ENCODE results near the gene BMP6.

BMP6 gene

GRCh38 chr6:7906741-7907140 lies 180.8 kb downstream of the BMP6 start:
- peaks cover 19% of the 10 kb centered on the region for H3K4me1 ChIP-seq (ENCODE audit: control insufficient read depth, insufficient read depth, low read depth, low read length)
- no peak overlapping the region for H3K9ac ChIP-seq (ENCODE audit: low read length)
- H2AK5ac ChIP-seq (ENCODE audit: low read length, severe bottlenecking), result no peak overlapping the region
- H2BK12ac ChIP-seq (ENCODE audit: low read length in 2 of 2), result peak overlapping the region in 1 of 2 experiments; percentile 50
- H2BK15ac ChIP-seq (ENCODE audit: low read depth, poor library complexity, severe bottlenecking), result no peak overlapping the region
- H3K4me3 ChIP-seq (ENCODE audit: insufficient read depth in 1 of 2, low read depth in 1 of 2, low read length in 2 of 2), result no peak overlapping the region
- peaks cover 41% of the 10 kb centered on the region for H3K79me1 ChIP-seq (replicated peaks; ENCODE audit: low read length, poor library complexity, severe bottlenecking)
- no peak overlapping the region for H3K18ac ChIP-seq (ENCODE audit: low read depth in 1 of 2, low read length in 2 of 2)
- DNase-seq, result no peak
- no peak overlapping the region for H4K91ac ChIP-seq (ENCODE audit: low read length)
- H2AFZ ChIP-seq (ENCODE audit: low read depth, low read length), result no peak overlapping the region
- WGBS, result 97% methylated on average over 4 of the region's 4 CpGs
- no peak overlapping the region for H3K4me2 ChIP-seq (ENCODE audit: low read length, poor library complexity, severe bottlenecking)
- H3K9me3 ChIP-seq (ENCODE audit: control insufficient read depth, low read length), result no peaks in the 10 kb centered on the region
- H2BK5ac ChIP-seq (ENCODE audit: low read depth, low read length, poor library complexity, severe bottlenecking), result no peak overlapping the region
- no peak overlapping the region for H3K4ac ChIP-seq (ENCODE audit: low read depth in 1 of 2, low read length in 2 of 2)
- H4K8ac ChIP-seq (ENCODE audit: low read length), result no peak overlapping the region
- no peak overlapping the region for H3K14ac ChIP-seq (ENCODE audit: low read length in 2 of 2)
- peaks cover 0 to 7% of the 10 kb centered on the region in 2 experiments for H3K27me3 ChIP-seq (ENCODE audit: control insufficient read depth in 1 of 2, insufficient read depth in 1 of 2, low read length in 2 of 2)
- H3K23ac ChIP-seq (ENCODE audit: low read length in 2 of 2), result peak overlapping the region in 1 of 2 experiments; percentile 92
- peaks cover 27 to 30% of the 10 kb centered on the region in 2 experiments for H3K36me3 ChIP-seq (ENCODE audit: control insufficient read depth in 1 of 2, insufficient read depth in 2 of 2, low read depth in 1 of 2, low read length in 2 of 2)
- H2BK120ac ChIP-seq (ENCODE audit: low read depth, low read length), result no peak overlapping the region
- H3K27ac ChIP-seq (ENCODE audit: low read length, poor library complexity, severe bottlenecking), result no peak overlapping the region

DNA sequence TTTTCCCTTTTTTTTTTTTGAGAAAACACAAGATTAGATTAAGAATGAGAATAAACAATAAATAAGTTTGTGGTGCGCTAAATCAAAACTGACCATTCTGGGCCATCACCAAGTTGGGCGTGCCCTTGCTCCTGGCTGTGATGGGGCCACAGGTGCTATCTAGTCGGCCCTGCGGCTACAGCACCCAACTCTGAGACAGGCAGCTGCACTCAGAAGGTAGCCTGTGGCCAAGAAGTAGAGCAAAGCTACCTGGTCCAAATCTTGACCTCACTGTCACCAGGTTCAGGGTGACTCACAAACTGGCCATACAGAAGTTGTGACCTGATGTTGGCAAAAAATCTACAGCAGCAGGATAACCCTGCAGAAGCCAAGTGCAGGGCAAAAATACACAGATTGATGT lies 181.3 kb downstream of the BMP6 start:
- H3K4me3 ChIP-seq (ENCODE audit: insufficient read depth in 1 of 2, low read depth in 1 of 2, low read length in 2 of 2), result no peak overlapping the region
- no peak overlapping the region for H2BK12ac ChIP-seq (ENCODE audit: low read length in 2 of 2)
- H3K27me3 ChIP-seq (ENCODE audit: control insufficient read depth in 1 of 2, insufficient read depth in 1 of 2, low read length in 2 of 2), result peaks cover 0 to 9% of the 10 kb centered on the region in 2 experiments
- no peak overlapping the region for H3K18ac ChIP-seq (ENCODE audit: low read depth in 1 of 2, low read length in 2 of 2)
- H2BK120ac ChIP-seq (ENCODE audit: low read depth, low read length), result no peak overlapping the region
- H3K9me3 ChIP-seq (ENCODE audit: control insufficient read depth, low read length), result no peaks in the 10 kb centered on the region
- H3K27ac ChIP-seq (ENCODE audit: low read length, poor library complexity, severe bottlenecking), result no peak overlapping the region
- no peak overlapping the region for H2BK15ac ChIP-seq (ENCODE audit: low read depth, poor library complexity, severe bottlenecking)
- H3K4ac ChIP-seq (ENCODE audit: low read depth in 1 of 2, low read length in 2 of 2), result no peak overlapping the region
- H3K79me1 ChIP-seq (replicated peaks; ENCODE audit: low read length, poor library complexity, severe bottlenecking), result peaks cover 37% of the 10 kb centered on the region
- H3K14ac ChIP-seq (ENCODE audit: low read length in 2 of 2), result no peak overlapping the region
- no peak overlapping the region for H3K23ac ChIP-seq (ENCODE audit: low read length in 2 of 2)
- peaks cover 23 to 26% of the 10 kb centered on the region in 2 experiments for H3K36me3 ChIP-seq (ENCODE audit: control insufficient read depth in 1 of 2, insufficient read depth in 2 of 2, low read depth in 1 of 2, low read length in 2 of 2)
- H3K4me2 ChIP-seq (ENCODE audit: low read length, poor library complexity, severe bottlenecking), result peak overlapping the region; percentile 1
- peaks cover 19% of the 10 kb centered on the region for H3K4me1 ChIP-seq (ENCODE audit: control insufficient read depth, insufficient read depth, low read depth, low read length)
- no peak overlapping the region for H4K8ac ChIP-seq (ENCODE audit: low read length)
- H4K91ac ChIP-seq (ENCODE audit: low read length), result no peak overlapping the region
- H2BK5ac ChIP-seq (ENCODE audit: low read depth, low read length, poor library complexity, severe bottlenecking), result no peak overlapping the region
- no peak overlapping the region for H2AK5ac ChIP-seq (ENCODE audit: low read length, severe bottlenecking)
- DNase-seq, result no peak
- WGBS, result 98% methylated on average over 4 of the region's 4 CpGs
- H2AFZ ChIP-seq (ENCODE audit: low read depth, low read length), result no peak overlapping the region
- no peak overlapping the region for H3K9ac ChIP-seq (ENCODE audit: low read length)

DNA sequence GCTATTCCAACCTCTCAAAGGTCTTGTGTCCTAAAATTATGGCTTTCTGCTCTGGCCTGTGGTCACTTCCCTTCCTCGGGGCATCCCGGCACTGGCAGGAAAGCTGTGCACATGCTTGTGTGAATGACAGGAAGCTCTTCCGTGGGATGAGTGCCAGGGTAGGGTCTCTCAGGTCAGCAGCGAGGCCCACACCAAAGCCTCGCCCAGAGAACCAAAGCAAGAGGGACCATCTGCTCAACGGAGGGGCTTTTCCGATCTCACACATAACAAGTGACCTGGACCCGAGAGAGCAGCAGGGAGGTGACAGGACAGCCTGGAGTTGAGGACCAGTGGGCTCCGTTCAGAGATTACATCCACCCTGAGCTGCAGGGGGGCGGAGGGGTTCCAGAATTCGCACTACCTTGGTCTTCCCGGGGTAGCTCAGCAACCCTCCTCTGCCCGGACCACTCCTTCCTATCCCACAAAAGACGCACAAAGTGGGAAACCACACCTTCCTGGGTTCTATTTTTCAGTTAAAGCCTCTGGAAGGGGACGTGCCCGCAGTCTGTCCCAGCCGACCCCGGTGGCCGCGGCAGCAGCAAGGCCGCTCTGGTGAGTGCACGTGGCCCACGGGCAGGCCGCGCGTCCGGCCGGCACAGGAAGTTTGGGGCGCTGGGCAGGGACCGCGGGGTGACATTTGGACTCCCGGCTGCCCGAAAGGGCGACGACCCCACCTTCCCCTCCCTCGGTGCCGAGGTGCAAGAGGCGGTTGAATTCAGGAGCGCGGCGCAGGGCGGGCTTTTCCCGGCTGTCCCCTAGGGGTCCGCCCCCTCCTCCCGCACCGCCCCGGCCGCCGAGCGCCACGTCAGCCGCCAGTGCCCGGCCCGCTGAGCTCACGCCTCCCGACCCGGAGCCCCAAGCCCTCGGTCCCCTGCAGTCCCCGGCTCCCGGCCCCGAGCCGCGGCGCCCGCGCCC lies 183.7 kb downstream of the BMP6 start:
- Histone ChIP-seq H3K9ac (ENCODE audit: low read length) (peak overlapping the region; percentile 86), H3K4me3 (ENCODE audit: insufficient read depth in 1 of 2, low read depth in 1 of 2, low read length in 2 of 2) (peak overlapping the region; percentile 83 to 93), H3K4me2 (ENCODE audit: low read length, poor library complexity, severe bottlenecking) (peak overlapping the region; percentile 64), H3K27me3 (ENCODE audit: control insufficient read depth in 1 of 2, insufficient read depth in 1 of 2, low read length in 2 of 2) (peaks cover 0 to 25% of the 10 kb centered on the region in 2 experiments), H2BK12ac (ENCODE audit: low read length in 2 of 2) (peak overlapping the region in 1 of 2 experiments; percentile 69), H3K36me3 (ENCODE audit: control insufficient read depth in 1 of 2, insufficient read depth in 2 of 2, low read depth in 1 of 2, low read length in 2 of 2) (peaks cover 1 to 5% of the 10 kb centered on the region in 2 experiments), H3K4me1 (ENCODE audit: control insufficient read depth, insufficient read depth, low read depth, low read length) (peaks cover 17% of the 10 kb centered on the region), H3K9me3 (ENCODE audit: control insufficient read depth, low read length) (no peaks in the 10 kb centered on the region), H4K8ac (ENCODE audit: low read length) (no peak overlapping the region), H3K14ac (ENCODE audit: low read length in 2 of 2) (peak overlapping the region; percentile 68 to 96), H2AK5ac (ENCODE audit: low read length, severe bottlenecking) (no peak overlapping the region), H2BK5ac (ENCODE audit: low read depth, low read length, poor library complexity, severe bottlenecking) (no peak overlapping the region), H3K27ac (ENCODE audit: low read length, poor library complexity, severe bottlenecking) (no peak overlapping the region), H2BK15ac (ENCODE audit: low read depth, poor library complexity, severe bottlenecking) (peak overlapping the region; percentile 46), H3K4ac (ENCODE audit: low read depth in 1 of 2, low read length in 2 of 2) (peak overlapping the region; percentile 66 to 70), H3K23ac (ENCODE audit: low read length in 2 of 2) (peak overlapping the region in 1 of 2 experiments; percentile 55), H2BK120ac (ENCODE audit: low read depth, low read length) (peak overlapping the region; percentile 58), H4K91ac (ENCODE audit: low read length) (peak overlapping the region; percentile 65), H2AFZ (ENCODE audit: low read depth, low read length) (peak overlapping the region; percentile 76), H3K79me1 (replicated peaks; ENCODE audit: low read length, poor library complexity, severe bottlenecking) (peaks cover 18% of the 10 kb centered on the region), H3K18ac (ENCODE audit: low read depth in 1 of 2, low read length in 2 of 2) (peak overlapping the region; percentile 89 to 97)
- peak; percentile 71 for DNase-seq
- 2% methylated on average over 44 of the region's 66 CpGs for WGBS

DNA sequence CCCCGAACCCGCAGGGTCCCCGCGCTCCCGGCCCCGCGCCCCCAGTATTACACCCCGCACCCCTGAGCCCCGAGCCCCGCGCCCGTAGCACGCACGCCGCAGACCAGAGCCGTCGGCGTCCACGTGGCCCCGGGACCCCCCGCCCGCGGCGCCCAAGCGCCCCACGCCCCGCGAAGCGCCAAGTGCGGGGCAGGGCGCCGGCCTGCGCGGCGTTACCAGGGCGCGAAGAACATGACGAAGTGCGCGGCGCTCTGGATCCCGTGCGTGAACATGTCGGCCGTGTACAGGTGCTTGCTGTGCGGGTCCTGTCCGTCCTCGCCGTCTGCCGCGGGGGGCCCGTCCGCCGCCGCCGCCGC lies 184.4 kb downstream of the BMP6 start:
- H2AFZ ChIP-seq (ENCODE audit: low read depth, low read length), result peak overlapping the region; percentile 77
- H3K4me2 ChIP-seq (ENCODE audit: low read length, poor library complexity, severe bottlenecking), result peak overlapping the region; percentile 68
- peak overlapping the region; percentile 91 for H4K91ac ChIP-seq (ENCODE audit: low read length)
- peaks cover 13% of the 10 kb centered on the region for H3K79me1 ChIP-seq (replicated peaks; ENCODE audit: low read length, poor library complexity, severe bottlenecking)
- peak overlapping the region; percentile 86 for H3K9ac ChIP-seq (ENCODE audit: low read length)
- H3K18ac ChIP-seq (ENCODE audit: low read depth in 1 of 2, low read length in 2 of 2), result peak overlapping the region; percentile 89 to 99
- peak overlapping the region; percentile 83 to 93 for H3K4me3 ChIP-seq (ENCODE audit: insufficient read depth in 1 of 2, low read depth in 1 of 2, low read length in 2 of 2)
- peak overlapping the region; percentile 88 for H4K8ac ChIP-seq (ENCODE audit: low read length)
- no peaks in the 10 kb centered on the region for H3K9me3 ChIP-seq (ENCODE audit: control insufficient read depth, low read length)
- peak overlapping the region; percentile 89 for H2BK15ac ChIP-seq (ENCODE audit: low read depth, poor library complexity, severe bottlenecking)
- DNase-seq, result no peak
- peaks cover 0 to 25% of the 10 kb centered on the region in 2 experiments for H3K27me3 ChIP-seq (ENCODE audit: control insufficient read depth in 1 of 2, insufficient read depth in 1 of 2, low read length in 2 of 2)
- H3K23ac ChIP-seq (ENCODE audit: low read length in 2 of 2), result peak overlapping the region in 1 of 2 experiments; percentile 95
- no peak overlapping the region for H3K27ac ChIP-seq (ENCODE audit: low read length, poor library complexity, severe bottlenecking)
- peak overlapping the region; percentile 58 for H2BK120ac ChIP-seq (ENCODE audit: low read depth, low read length)
- H2BK12ac ChIP-seq (ENCODE audit: low read length in 2 of 2), result no peak overlapping the region
- H3K14ac ChIP-seq (ENCODE audit: low read length in 2 of 2), result peak overlapping the region; percentile 68 to 95
- no peak overlapping the region for H2AK5ac ChIP-seq (ENCODE audit: low read length, severe bottlenecking)
- H3K36me3 ChIP-seq (ENCODE audit: control insufficient read depth in 1 of 2, insufficient read depth in 2 of 2, low read depth in 1 of 2, low read length in 2 of 2), result peaks cover 0 to 2% of the 10 kb centered on the region in 2 experiments
- H3K4ac ChIP-seq (ENCODE audit: low read depth in 1 of 2, low read length in 2 of 2), result peak overlapping the region; percentile 80 to 96
- peaks cover 16% of the 10 kb centered on the region for H3K4me1 ChIP-seq (ENCODE audit: control insufficient read depth, insufficient read depth, low read depth, low read length)
- no peak overlapping the region for H2BK5ac ChIP-seq (ENCODE audit: low read depth, low read length, poor library complexity, severe bottlenecking)
- 0% methylated on average over 26 of the region's 57 CpGs for WGBS
